K562 (cell line): ENCODE measurements around the gene TPI1. TPM values are rescaled to one million over a fixed set of nuclear protein-coding genes. Genes with fewer than 3 reads are reported as not detected.

ENCODE experiments used
- BACH1 ChIP-seq: fragments of 200-800 bp; sonication (Bioruptor generic); IDR thresholded peaks from 2 replicates; pipeline ENCODE4 v1.6.1; 2016; ENCODE audit warnings: missing genetic modification characterization, missing compliant biosample characterization
- CHCHD3 ChIP-seq: fragments of 250-450 bp; sonication (Bioruptor Pico); IDR thresholded peaks from 2 replicates; pipeline ENCODE4 v2.1.2; 2022; ENCODE audit warnings: mild to moderate bottlenecking
- HSF4 ChIP-seq: fragments of 250-450 bp; sonication (Bioruptor Pico); IDR thresholded peaks from 2 replicates; pipeline ENCODE4 v2.1.2; 2022; ENCODE audit warnings: mild to moderate bottlenecking, moderate library complexity, borderline replicate concordance
- RBFOX2 ChIP-seq: fragments of 200-400 bp; formaldehyde crosslinking; IDR thresholded peaks from 2 replicates; pipeline ENCODE4 v1.6.1; 2017; ENCODE audit warnings: low read depth, mild to moderate bottlenecking, low read length, moderate library complexity
- SIX5 ChIP-seq, 2 experiments: IDR thresholded peaks; 2 replicates each; pipeline ENCODE4 v1.6.1; 2011; ENCODE audit warnings: low read length in 2 of 2, borderline replicate concordance in 1 of 2, low read depth in 1 of 2, mild to moderate bottlenecking in 1 of 2, moderate library complexity in 1 of 2; ENCODE audit not compliant: insufficient read depth in 1 of 2
- ZBTB12 ChIP-seq: fragments of 250-450 bp; sonication (Bioruptor Pico); IDR thresholded peaks from 2 replicates; pipeline ENCODE4 v1.4.0; 2020
- ZNF217 ChIP-seq: sonication (generic); formaldehyde crosslinking; IDR thresholded peaks from 2 replicates; pipeline ENCODE4 v1.8.0; 2022; ENCODE audit warnings: mild to moderate bottlenecking, missing genetic modification reagents
- polyA plus RNA-seq, 8 experiments: library from polyadenylated mRNA; depleted of rRNA in 4 of 8; stranded (reverse) in 5 of 8; unstranded in 3 of 8; fragments of >200 nt; fragmentation: Nextera tagmentation in 2 of 8; fragmentation: Illumina TruSeq in 1 of 8; extraction: Ambion mirVana in 2 of 8; extraction: Trizol in 1 of 8; gene quantifications; 2 replicates each; pipeline versions ENCODE4 v1.2.1 to v1.2.3, GENCODE V29; 2011 to 2014; ENCODE audit warnings: inconsistent platforms in 1 of 8, missing spikeins in 1 of 8
- total RNA-seq, 7 experiments: library from RNA; depleted of rRNA in 6 of 7; stranded (reverse); fragments of >200 nt in 6 of 7; fragmentation: Illumina TruSeq in 2 of 7; extraction: Trizol in 2 of 7; gene quantifications; 2 replicates each; pipeline versions ENCODE4 v1.2.1 to v1.2.3, GENCODE V29; 2011 to 2021; ENCODE audit warnings: low replicate concordance in 1 of 7
- TF ChIP-seq, protein P1 (sequence below): sonication (generic); formaldehyde crosslinking; IDR thresholded peaks from 2 replicates; pipeline ENCODE4 v1.8.0; 2023; ENCODE audit warnings: mild to moderate bottlenecking, missing genetic modification reagents
- TF ChIP-seq, protein P2 (sequence below): fragments of 250-450 bp; sonication (Bioruptor Pico); IDR thresholded peaks from 2 replicates; pipeline ENCODE4 v1.4.0; 2020; ENCODE audit warnings: mild to moderate bottlenecking, moderate library complexity

TPI1 gene
- total and polyA plus RNA-seq, 9 of the 15 experiments (the other 6 are each of a cell fraction or from before 2014, with no cell fraction given): 662 to 4,971 (median 892) TPM

- TF ChIP-seq ZNF217 (CRISPR knock-in tag) (no peak), BACH1 (tag) (no peak), ZBTB12 (CRISPR knock-in tag) (no peak), SIX5 (IDR thresholded peaks at IDR 0.05; ENCODE audit: borderline replicate concordance in 1 of 2, insufficient read depth in 1 of 2, low read depth in 1 of 2, low read length in 2 of 2) (no peak), CHCHD3 (no peak), RBFOX2 (no peak), HSF4 (CRISPR knock-in tag) (no peak)
- TF ChIP-seq, protein P1, sequence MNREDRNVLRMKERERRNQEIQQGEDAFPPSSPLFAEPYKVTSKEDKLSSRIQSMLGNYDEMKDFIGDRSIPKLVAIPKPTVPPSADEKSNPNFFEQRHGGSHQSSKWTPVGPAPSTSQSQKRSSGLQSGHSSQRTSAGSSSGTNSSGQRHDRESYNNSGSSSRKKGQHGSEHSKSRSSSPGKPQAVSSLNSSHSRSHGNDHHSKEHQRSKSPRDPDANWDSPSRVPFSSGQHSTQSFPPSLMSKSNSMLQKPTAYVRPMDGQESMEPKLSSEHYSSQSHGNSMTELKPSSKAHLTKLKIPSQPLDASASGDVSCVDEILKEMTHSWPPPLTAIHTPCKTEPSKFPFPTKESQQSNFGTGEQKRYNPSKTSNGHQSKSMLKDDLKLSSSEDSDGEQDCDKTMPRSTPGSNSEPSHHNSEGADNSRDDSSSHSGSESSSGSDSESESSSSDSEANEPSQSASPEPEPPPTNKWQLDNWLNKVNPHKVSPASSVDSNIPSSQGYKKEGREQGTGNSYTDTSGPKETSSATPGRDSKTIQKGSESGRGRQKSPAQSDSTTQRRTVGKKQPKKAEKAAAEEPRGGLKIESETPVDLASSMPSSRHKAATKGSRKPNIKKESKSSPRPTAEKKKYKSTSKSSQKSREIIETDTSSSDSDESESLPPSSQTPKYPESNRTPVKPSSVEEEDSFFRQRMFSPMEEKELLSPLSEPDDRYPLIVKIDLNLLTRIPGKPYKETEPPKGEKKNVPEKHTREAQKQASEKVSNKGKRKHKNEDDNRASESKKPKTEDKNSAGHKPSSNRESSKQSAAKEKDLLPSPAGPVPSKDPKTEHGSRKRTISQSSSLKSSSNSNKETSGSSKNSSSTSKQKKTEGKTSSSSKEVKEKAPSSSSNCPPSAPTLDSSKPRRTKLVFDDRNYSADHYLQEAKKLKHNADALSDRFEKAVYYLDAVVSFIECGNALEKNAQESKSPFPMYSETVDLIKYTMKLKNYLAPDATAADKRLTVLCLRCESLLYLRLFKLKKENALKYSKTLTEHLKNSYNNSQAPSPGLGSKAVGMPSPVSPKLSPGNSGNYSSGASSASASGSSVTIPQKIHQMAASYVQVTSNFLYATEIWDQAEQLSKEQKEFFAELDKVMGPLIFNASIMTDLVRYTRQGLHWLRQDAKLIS: no peak
- TF ChIP-seq, protein P2, sequence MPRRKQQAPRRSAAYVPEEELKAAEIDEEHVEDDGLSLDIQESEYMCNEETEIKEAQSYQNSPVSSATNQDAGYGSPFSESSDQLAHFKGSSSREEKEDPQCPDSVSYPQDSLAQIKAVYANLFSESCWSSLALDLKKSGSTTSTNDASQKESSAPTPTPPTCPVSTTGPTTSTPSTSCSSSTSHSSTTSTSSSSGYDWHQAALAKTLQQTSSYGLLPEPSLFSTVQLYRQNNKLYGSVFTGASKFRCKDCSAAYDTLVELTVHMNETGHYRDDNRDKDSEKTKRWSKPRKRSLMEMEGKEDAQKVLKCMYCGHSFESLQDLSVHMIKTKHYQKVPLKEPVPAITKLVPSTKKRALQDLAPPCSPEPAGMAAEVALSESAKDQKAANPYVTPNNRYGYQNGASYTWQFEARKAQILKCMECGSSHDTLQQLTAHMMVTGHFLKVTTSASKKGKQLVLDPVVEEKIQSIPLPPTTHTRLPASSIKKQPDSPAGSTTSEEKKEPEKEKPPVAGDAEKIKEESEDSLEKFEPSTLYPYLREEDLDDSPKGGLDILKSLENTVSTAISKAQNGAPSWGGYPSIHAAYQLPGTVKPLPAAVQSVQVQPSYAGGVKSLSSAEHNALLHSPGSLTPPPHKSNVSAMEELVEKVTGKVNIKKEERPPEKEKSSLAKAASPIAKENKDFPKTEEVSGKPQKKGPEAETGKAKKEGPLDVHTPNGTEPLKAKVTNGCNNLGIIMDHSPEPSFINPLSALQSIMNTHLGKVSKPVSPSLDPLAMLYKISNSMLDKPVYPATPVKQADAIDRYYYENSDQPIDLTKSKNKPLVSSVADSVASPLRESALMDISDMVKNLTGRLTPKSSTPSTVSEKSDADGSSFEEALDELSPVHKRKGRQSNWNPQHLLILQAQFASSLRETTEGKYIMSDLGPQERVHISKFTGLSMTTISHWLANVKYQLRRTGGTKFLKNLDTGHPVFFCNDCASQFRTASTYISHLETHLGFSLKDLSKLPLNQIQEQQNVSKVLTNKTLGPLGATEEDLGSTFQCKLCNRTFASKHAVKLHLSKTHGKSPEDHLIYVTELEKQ (CRISPR knock-in tag): no peak
Measured at GRCh38 chr12:6821591-6822425, 45.5 kb upstream of the TPI1 start, which contains the start of gene GPR162 (continued).
